Measurements from ENCODE around the gene GLI3. TPM values are rescaled to one million over a fixed set of nuclear protein-coding genes. Genes with fewer than 3 reads are reported as not detected.

GLI3 gene
- total RNA-seq, 1 donor from 2014 or later, result 2.2 TPM

DNA sequence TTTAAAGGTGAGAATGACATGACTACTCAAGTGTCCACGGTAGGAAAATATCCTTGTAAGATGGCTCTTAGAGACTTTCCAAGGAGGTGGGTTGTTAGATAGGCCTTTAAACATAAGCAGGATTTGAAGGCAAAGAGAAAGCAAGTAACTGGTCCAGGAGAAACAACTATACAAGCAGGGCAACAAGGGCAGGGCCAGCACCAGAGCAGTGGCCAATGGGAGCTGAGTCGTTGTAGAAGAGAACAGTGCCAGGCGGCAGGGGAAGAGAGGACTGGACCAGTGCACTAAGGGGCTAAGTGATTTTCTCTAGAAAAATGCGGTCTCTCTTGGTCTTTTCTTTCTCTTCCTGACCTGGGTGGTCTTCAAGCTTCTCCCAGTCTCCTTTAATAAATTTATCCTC is 94.9 kb downstream of the GLI3 start:
- no peak for DNase-seq (ENCODE audit: low spot score in 2 of 2)
- H3K9me3 ChIP-seq, result no peaks in the 10 kb centered on the region
- TF ChIP-seq, protein P1, sequence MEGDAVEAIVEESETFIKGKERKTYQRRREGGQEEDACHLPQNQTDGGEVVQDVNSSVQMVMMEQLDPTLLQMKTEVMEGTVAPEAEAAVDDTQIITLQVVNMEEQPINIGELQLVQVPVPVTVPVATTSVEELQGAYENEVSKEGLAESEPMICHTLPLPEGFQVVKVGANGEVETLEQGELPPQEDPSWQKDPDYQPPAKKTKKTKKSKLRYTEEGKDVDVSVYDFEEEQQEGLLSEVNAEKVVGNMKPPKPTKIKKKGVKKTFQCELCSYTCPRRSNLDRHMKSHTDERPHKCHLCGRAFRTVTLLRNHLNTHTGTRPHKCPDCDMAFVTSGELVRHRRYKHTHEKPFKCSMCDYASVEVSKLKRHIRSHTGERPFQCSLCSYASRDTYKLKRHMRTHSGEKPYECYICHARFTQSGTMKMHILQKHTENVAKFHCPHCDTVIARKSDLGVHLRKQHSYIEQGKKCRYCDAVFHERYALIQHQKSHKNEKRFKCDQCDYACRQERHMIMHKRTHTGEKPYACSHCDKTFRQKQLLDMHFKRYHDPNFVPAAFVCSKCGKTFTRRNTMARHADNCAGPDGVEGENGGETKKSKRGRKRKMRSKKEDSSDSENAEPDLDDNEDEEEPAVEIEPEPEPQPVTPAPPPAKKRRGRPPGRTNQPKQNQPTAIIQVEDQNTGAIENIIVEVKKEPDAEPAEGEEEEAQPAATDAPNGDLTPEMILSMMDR (IDR thresholded peaks at IDR 0.05), result no peak
- no peaks in the 10 kb centered on the region for H3K36me3 ChIP-seq
- intact Hi-C loops (cut with DNase I), result no loop called here
- no peak overlapping the region for H3K27ac ChIP-seq
- H3K4me1 ChIP-seq, result peaks cover 0 to 6% of the 10 kb centered on the region in 2 donors
- H3K27me3 ChIP-seq, result no peaks in the 10 kb centered on the region
- H3K4me3 ChIP-seq, result no peak overlapping the region

DNA sequence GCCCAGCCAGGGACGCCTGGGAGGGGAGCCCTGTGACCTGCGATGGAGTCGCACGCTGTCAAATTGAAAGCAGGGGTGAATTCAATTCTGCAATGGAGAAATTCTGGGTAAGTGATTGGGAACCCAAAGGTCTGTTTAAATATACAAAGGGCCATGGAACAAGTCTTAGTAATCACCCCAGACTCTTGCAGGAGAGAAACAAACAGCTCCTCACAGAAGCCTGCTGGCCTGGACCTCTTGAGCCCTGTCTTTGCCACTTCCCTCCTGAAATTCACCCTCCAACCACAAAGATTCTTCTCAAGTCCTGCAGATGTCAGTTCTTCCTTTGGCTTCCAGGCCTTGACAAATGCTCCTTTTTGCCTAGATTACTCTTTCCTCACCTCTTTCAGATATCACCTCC is 97.3 kb downstream of the GLI3 start:
- Histone ChIP-seq H3K9me3 (no peaks in the 10 kb centered on the region), H3K36me3 (no peaks in the 10 kb centered on the region), H3K4me1 (peaks cover 0 to 5% of the 10 kb centered on the region in 2 donors), H3K27ac (no peak overlapping the region), H3K27me3 (no peaks in the 10 kb centered on the region), H3K4me3 (no peak overlapping the region)
- TF ChIP-seq, protein P1 (IDR thresholded peaks at IDR 0.05), result no peak
- intact Hi-C loops (cut with DNase I), result no loop called here
- DNase-seq (ENCODE audit: low spot score in 2 of 2), result no peak

DNA sequence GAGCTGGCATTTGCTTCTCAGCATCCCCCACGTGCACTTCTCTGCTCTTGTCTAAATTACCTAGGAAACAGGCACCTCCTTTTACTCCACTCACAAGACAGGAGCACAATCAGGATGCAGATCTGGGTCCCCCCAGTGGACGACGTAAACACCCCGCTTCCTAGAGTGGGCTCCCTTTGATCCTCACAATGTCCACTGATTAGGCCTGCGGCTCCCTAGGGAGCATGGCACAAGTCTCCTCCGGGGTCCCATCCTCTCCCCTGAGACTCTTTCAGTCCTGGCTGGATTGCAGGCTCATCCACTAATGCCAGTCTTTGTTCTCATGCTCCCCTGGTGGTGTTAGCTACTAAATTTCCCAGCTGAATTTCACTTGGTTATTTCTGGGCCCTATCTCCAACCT is 98.3 kb downstream of the GLI3 start:
- TF ChIP-seq, protein P1 (IDR thresholded peaks at IDR 0.05), result no peak
- intact Hi-C loops (cut with DNase I), result no loop called here
- Histone ChIP-seq H3K9me3 (no peaks in the 10 kb centered on the region), H3K4me1 (peaks cover 0 to 3% of the 10 kb centered on the region in 2 donors), H3K27me3 (no peaks in the 10 kb centered on the region), H3K36me3 (no peaks in the 10 kb centered on the region), H3K27ac (no peak overlapping the region), H3K4me3 (no peak overlapping the region)
- no peak for DNase-seq (ENCODE audit: low spot score in 2 of 2)

DNA sequence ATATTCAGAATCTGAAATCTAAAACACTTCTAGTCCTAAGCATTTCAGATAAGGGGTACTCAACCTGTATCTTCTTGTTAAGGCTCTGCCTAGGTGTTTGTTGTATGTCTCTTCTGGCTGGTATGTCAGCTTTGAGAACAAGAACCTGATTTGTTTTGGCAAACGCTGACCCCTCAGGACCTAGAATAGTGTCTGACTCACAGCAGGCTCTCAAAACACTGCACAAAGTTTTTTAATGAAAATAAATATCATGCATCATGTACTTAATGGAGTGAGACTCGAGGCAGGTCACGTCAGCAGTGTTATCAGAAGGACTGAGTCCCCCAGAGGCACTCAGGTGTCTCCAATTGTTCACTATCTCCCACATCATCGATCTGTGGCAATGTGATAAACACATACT is 99.1 kb downstream of the GLI3 start:
- no peak for DNase-seq (ENCODE audit: low spot score in 2 of 2)
- peaks cover 0 to 6% of the 10 kb centered on the region in 2 donors for H3K4me1 ChIP-seq
- TF ChIP-seq, protein P1 (IDR thresholded peaks at IDR 0.05), result no peak

DNA sequence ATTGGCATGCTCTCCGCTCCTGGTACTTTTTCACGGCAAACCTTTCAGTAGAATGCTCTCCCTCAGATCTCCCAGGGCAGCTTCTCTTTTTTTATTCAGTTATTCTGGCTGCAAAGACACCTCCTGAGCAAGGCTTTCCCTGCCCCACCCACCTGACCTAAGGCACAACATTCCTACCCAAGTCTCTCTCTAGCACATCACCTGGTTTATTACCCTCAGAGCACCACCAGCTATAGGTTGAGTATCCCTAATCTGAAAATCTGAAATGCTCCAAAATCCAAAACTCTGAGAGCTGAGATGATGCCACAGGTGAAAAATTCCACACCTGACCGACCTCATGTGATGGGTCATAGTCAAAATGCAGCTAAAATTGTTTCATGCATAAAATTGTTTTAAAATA is 99.6 kb downstream of the GLI3 start:
- no peak overlapping the region for H3K4me3 ChIP-seq
- TF ChIP-seq, protein P1 (IDR thresholded peaks at IDR 0.05), result no peak
- H3K4me1 ChIP-seq, result peaks cover 0 to 6% of the 10 kb centered on the region in 2 donors
- intact Hi-C loops (cut with DNase I), result no loop called here
- DNase-seq (ENCODE audit: low spot score in 2 of 2), result no peak
- no peaks in the 10 kb centered on the region for H3K27me3 ChIP-seq
- no peak overlapping the region for H3K27ac ChIP-seq
- H3K9me3 ChIP-seq, result no peaks in the 10 kb centered on the region
- no peaks in the 10 kb centered on the region for H3K36me3 ChIP-seq

More for the DNA sequence above, 99.1 kb downstream of the GLI3 start:
- no peaks in the 10 kb centered on the region for H3K36me3 ChIP-seq
- H3K27ac ChIP-seq, result no peak overlapping the region
- intact Hi-C loops (cut with DNase I), result no loop called here
- H3K9me3 ChIP-seq, result no peaks in the 10 kb centered on the region
- no peak overlapping the region for H3K4me3 ChIP-seq
- H3K27me3 ChIP-seq, result no peaks in the 10 kb centered on the region

DNA sequence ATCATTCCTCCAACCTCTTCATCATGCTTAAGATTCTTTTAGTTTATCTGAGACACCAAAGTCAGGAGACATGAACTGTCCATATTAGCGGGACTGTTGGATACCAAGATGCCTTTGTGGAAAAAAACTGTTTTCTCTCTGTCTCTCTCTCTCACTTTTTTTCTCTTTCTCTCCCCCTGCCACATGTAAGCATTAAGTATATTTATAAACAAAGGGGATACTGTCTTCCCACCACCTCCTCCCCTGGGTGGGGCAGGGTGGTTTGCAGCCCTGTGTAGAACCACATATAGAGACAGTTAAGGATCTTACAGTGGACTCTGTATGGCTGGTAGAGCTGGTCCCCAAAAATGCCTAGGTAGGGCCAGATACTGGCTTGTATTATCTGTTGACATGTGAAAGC is 101.3 kb downstream of the GLI3 start:
- intact Hi-C loops (cut with DNase I), result no loop called here
- Histone ChIP-seq H3K27ac (no peak overlapping the region), H3K4me1 (peaks cover 0 to 6% of the 10 kb centered on the region in 2 donors), H3K9me3 (peaks cover 0 to 3% of the 10 kb centered on the region in 2 donors), H3K4me3 (no peak overlapping the region), H3K36me3 (no peaks in the 10 kb centered on the region), H3K27me3 (no peaks in the 10 kb centered on the region)
- DNase-seq (ENCODE audit: low spot score in 2 of 2), result no peak
- TF ChIP-seq, protein P1 (IDR thresholded peaks at IDR 0.05), result no peak
